Gastroesophageal sphincter (tissue), 3 donors: ENCODE results near the gene HLA-B.

ENCODE experiments used
- EP300 ChIP-seq: sonication (generic); formaldehyde crosslinking; IDR thresholded peaks from one replicate; pipeline ENCODE4 v1.6.1; 2017; ENCODE audit warnings: antibody characterized with exemption, mild to moderate bottlenecking
- POLR2A ChIP-seq, 2 donors: fragments of 450-650 bp; IDR thresholded peaks; one replicate each; pipeline ENCODE4 v1.6.1; 2017; ENCODE audit warnings: antibody characterized with exemption in 2 of 2, mild to moderate bottlenecking in 2 of 2, moderate library complexity in 1 of 2
- TF ChIP-seq, protein P1 (sequence below), 4 experiments: fragments of 200-600 bp in 2 of 4; fragments of 450-650 bp in 2 of 4; sonication (generic) in 1 of 4; IDR thresholded peaks; one replicate each; pipeline ENCODE4 v1.5.1; 2017 to 2019; ENCODE audit warnings: antibody characterized with exemption in 4 of 4, mild to moderate bottlenecking in 2 of 4, moderate library complexity in 2 of 4

DNA sequence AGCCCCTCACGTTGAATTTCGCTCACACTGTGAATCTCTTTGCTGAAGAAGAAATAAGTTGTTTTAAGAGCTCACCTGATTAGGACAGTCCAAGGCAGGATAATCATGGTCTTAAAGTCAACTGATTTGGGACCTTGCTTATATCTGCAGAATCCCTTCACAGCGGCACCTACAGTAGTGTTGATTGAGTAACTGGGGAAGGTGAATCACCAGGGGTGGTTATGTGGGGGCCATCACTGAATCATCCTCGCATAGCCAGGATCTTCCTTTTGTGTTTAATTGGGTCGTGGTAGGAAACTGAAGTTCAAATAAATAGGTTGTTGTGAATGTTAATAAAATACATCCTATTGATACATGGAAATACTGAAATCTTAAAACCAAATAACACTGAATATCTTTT, 26.2 kb upstream of the HLA-B start:
- TF ChIP-seq EP300 (no peak), POLR2A (IDR thresholded peaks at IDR 0.05) (no peak)
- TF ChIP-seq, protein P1, sequence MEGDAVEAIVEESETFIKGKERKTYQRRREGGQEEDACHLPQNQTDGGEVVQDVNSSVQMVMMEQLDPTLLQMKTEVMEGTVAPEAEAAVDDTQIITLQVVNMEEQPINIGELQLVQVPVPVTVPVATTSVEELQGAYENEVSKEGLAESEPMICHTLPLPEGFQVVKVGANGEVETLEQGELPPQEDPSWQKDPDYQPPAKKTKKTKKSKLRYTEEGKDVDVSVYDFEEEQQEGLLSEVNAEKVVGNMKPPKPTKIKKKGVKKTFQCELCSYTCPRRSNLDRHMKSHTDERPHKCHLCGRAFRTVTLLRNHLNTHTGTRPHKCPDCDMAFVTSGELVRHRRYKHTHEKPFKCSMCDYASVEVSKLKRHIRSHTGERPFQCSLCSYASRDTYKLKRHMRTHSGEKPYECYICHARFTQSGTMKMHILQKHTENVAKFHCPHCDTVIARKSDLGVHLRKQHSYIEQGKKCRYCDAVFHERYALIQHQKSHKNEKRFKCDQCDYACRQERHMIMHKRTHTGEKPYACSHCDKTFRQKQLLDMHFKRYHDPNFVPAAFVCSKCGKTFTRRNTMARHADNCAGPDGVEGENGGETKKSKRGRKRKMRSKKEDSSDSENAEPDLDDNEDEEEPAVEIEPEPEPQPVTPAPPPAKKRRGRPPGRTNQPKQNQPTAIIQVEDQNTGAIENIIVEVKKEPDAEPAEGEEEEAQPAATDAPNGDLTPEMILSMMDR (IDR thresholded peaks at IDR 0.05), result no peak
